Naive thymus-derived CD4-positive, alpha-beta T cell (primary cell): ENCODE measurements around the gene ZDHHC16. TPM values are rescaled to one million over a fixed set of nuclear protein-coding genes. Genes with fewer than 3 reads are reported as not detected.

ENCODE experiments used
- ATAC-seq: fragments of 150-1000 bp; cut with Tn5 transposase; 2 replicates; pipeline ENCODE4 v1.10.0; 2021; ENCODE audit warnings: mild to moderate bottlenecking, moderate library complexity
- CTCF ChIA-PET: fragments of 350-600 bp; sonication (Branson Sonifier 250); formaldehyde crosslinking; loops from one replicate; lab custom pipeline; 2021; ENCODE audit warnings: antibody characterized with exemption; lab: Charles Lee
- POLR2A ChIA-PET: fragments of 350-600 bp; sonication (Branson Sonifier 250); formaldehyde crosslinking; loops from one replicate; lab custom pipeline; 2021; ENCODE audit warnings: antibody characterized with exemption, inconsistent platforms; lab: Charles Lee
- DNase-seq, 9 donors: peaks; one replicate each; pipeline versions ENCODE4 v3.0.0 to v3.0.0-alpha.2; 2020 to 2022; ENCODE audit warnings: mixed read lengths in 1 of 9
- H3K27ac ChIP-seq: one replicate; pipeline ENCODE4 v1.7.0; 2013; ENCODE audit warnings: mild to moderate bottlenecking, low read depth, low read length, moderate library complexity
- H3K27me3 ChIP-seq, 2 donors: one replicate each; pipeline ENCODE4 v1.7.0; 2013; ENCODE audit warnings: low read length in 2 of 2, mild to moderate bottlenecking in 2 of 2, moderate library complexity in 2 of 2; ENCODE audit not compliant: control insufficient read depth in 2 of 2, insufficient read depth in 2 of 2
- H3K36me3 ChIP-seq, 3 experiments: 1 replicate in 2 of 3; 2 replicates in 1 of 3; pipeline ENCODE4 v1.7.0; 2013; ENCODE audit warnings: low read length in 3 of 3, mild to moderate bottlenecking in 3 of 3, moderate library complexity in 1 of 3; ENCODE audit not compliant: insufficient read depth in 3 of 3, control insufficient read depth in 2 of 3
- H3K4me1 ChIP-seq, 2 donors: one replicate each; pipeline ENCODE4 v1.7.0; 2013; ENCODE audit warnings: low read length in 2 of 2, mild to moderate bottlenecking in 2 of 2, moderate library complexity in 1 of 2; ENCODE audit not compliant: control insufficient read depth in 2 of 2, insufficient read depth in 2 of 2
- H3K4me3 ChIP-seq: 2 replicates; pipeline ENCODE4 v1.7.0; 2013; ENCODE audit warnings: mild to moderate bottlenecking, low read length
- H3K9me3 ChIP-seq, 3 experiments: 1 replicate in 2 of 3; 2 replicates in 1 of 3; pipeline ENCODE4 v1.7.0; 2013; ENCODE audit warnings: low read length in 3 of 3; ENCODE audit not compliant: control insufficient read depth in 2 of 3
- H3K27ac Mint-ChIP-seq, 9 donors: one replicate each; pipeline ENCODE4 v1.8.0; 2020 to 2022; ENCODE audit warnings: mixed read lengths in 9 of 9, mild to moderate bottlenecking in 8 of 9, moderate library complexity in 5 of 9, inconsistent platforms in 2 of 9
- H3K27me3 Mint-ChIP-seq, 5 donors: one replicate each; pipeline ENCODE4 v1.8.0; 2021 to 2022; ENCODE audit warnings: mixed read lengths in 5 of 5, mild to moderate bottlenecking in 1 of 5
- H3K36me3 Mint-ChIP-seq, 5 donors: one replicate each; pipeline ENCODE4 v1.8.0; 2020 to 2022; ENCODE audit warnings: mixed read lengths in 5 of 5, mild to moderate bottlenecking in 3 of 5, inconsistent platforms in 1 of 5
- H3K4me1 Mint-ChIP-seq, 7 donors: one replicate each; pipeline ENCODE4 v1.8.0; 2020 to 2022; ENCODE audit warnings: mixed read lengths in 7 of 7, mild to moderate bottlenecking in 3 of 7, inconsistent platforms in 1 of 7
- H3K4me3 Mint-ChIP-seq, 10 donors: one replicate each; pipeline ENCODE4 v1.8.0; 2020 to 2022; ENCODE audit warnings: mild to moderate bottlenecking in 10 of 10, mixed read lengths in 10 of 10, moderate library complexity in 6 of 10, inconsistent platforms in 2 of 10
- H3K9me3 Mint-ChIP-seq, 11 donors: one replicate each; pipeline ENCODE4 v1.8.0; 2020 to 2022; ENCODE audit warnings: mixed read lengths in 11 of 11, mild to moderate bottlenecking in 4 of 11, inconsistent platforms in 1 of 11, moderate library complexity in 1 of 11
- intact Hi-C, 2 donors: fragments of 100-400 bp; cut with micrococcal nuclease; formaldehyde crosslinking; loops; one replicate each; pipeline ENCODE4 v1.15.1; 2023
- polyA plus RNA-seq, 2 donors: library from polyadenylated mRNA; unstranded; fragments of 300-500 nt; fragmentation: Illumina TruSeq; gene quantifications; one replicate each; pipeline ENCODE4 v1.2.3, GENCODE V29; 2021
- total RNA-seq, 6 experiments: library from RNA in 5 of 6; stranded (reverse) in 5 of 6; gene quantifications; 1 replicate in 5 of 6; 2 replicates in 1 of 6; pipeline ENCODE4 v1.2.3 and lab custom pipeline; 2021 to 2026

Gene ZDHHC16
- total and polyA plus RNA-seq, 7 experiments from 2014 or later, result 13.2 to 38.8 (median 26.8) TPM

GRCh38 chr10:97502916-97503315, 56.9 kb downstream of the ZDHHC16 start:
- Histone ChIP-seq H3K9me3 (no peaks in the 10 kb centered on the region), H3K4me3 (no peak overlapping the region), H3K27me3 (no peaks in the 10 kb centered on the region), H3K36me3 (peaks cover 0 to 5% (median 0%) of the 10 kb centered on the region in 3 experiments), H3K4me1 (peaks cover 2 to 9% of the 10 kb centered on the region in 2 donors), H3K27ac (no peak overlapping the region)
- Mint-ChIP-seq H3K9me3 (no peaks in the 10 kb centered on the region), H3K36me3 (no peaks in the 10 kb centered on the region), H3K27ac (no peak overlapping the region), H3K27me3 (peaks cover 0 to 44% (median 21%) of the 10 kb centered on the region in 5 donors), H3K4me1 (peaks cover 0 to 18% (median 11%) of the 10 kb centered on the region in 7 donors), H3K4me3 (no peak overlapping the region)
- ChIA-PET CTCF (no interaction called here), POLR2A (interaction anchor here (1.2 kb wide), 1 partner anchor 8 kb away, joined by 5 read pairs; no protein-coding TSS in a partner anchor)
- intact Hi-C loops, result no loop called here
- DNase-seq (no peak), ATAC-seq (no peak)

GRCh38 chr10:97503406-97503805, 57.4 kb downstream of the ZDHHC16 start:
- no peak overlapping the region for H3K27ac Mint-ChIP-seq
- Histone ChIP-seq H3K27ac (no peak overlapping the region), H3K27me3 (no peaks in the 10 kb centered on the region), H3K4me3 (no peak overlapping the region), H3K36me3 (peaks cover 0 to 5% (median 0%) of the 10 kb centered on the region in 3 experiments), H3K4me1 (peaks cover 2 to 9% of the 10 kb centered on the region in 2 donors), H3K9me3 (no peaks in the 10 kb centered on the region)
- H3K9me3 Mint-ChIP-seq, result no peaks in the 10 kb centered on the region
- CTCF ChIA-PET, result no interaction called here
- no peak overlapping the region for H3K4me3 Mint-ChIP-seq
- peaks cover 0 to 44% (median 21%) of the 10 kb centered on the region in 5 donors for H3K27me3 Mint-ChIP-seq
- no peak for DNase-seq
- no peak for ATAC-seq
- POLR2A ChIA-PET, result interaction anchor here (0.6 to 1.2 kb wide), 2 partner anchors 9 to 30 kb away, joined by 3 to 5 read pairs; no protein-coding TSS in a partner anchor
- no peaks in the 10 kb centered on the region for H3K36me3 Mint-ChIP-seq
- intact Hi-C loops, result no loop called here
- peaks cover 0 to 16% (median 9%) of the 10 kb centered on the region in 7 donors for H3K4me1 Mint-ChIP-seq

DNA sequence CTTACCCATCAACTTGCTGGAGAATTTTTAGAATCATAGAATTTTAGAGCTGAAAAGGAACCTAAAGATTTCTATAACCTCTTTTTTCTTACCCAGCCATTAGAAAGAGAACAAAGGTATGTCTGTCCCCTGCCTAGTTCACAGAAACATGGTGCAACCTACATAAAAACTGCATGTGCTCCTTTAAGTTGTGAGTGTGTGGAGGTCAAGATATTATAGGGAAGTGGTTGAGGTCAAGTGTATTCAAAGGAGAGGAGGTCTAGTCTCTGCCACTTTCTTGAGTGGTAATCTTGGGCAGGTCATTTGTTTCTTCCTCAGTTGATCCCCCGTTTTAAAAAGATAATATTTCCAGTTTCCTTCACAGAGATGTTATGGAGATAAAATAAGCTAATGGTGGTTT, 59.2 kb downstream of the ZDHHC16 start:
- Mint-ChIP-seq H3K27ac (no peak overlapping the region), H3K9me3 (no peaks in the 10 kb centered on the region), H3K4me3 (no peak overlapping the region), H3K4me1 (peaks cover 0 to 11% (median 8%) of the 10 kb centered on the region in 7 donors), H3K36me3 (no peaks in the 10 kb centered on the region), H3K27me3 (peaks cover 0 to 38% (median 18%) of the 10 kb centered on the region in 5 donors)
- intact Hi-C loops, result no loop called here
- peaks cover 0 to under 1% of the 10 kb centered on the region in 2 donors for H3K4me1 ChIP-seq
- H3K4me3 ChIP-seq, result no peak overlapping the region
- ChIA-PET POLR2A (interaction anchor here (1.6 kb wide), 1 partner anchor 8 kb away, joined by 3 read pairs; no protein-coding TSS in a partner anchor), CTCF (no interaction called here)
- no peaks in the 10 kb centered on the region for H3K27me3 ChIP-seq
- no peak for ATAC-seq
- H3K36me3 ChIP-seq, result no peaks in the 10 kb centered on the region
- no peak overlapping the region for H3K27ac ChIP-seq
- DNase-seq, result no peak
- H3K9me3 ChIP-seq, result no peaks in the 10 kb centered on the region

DNA sequence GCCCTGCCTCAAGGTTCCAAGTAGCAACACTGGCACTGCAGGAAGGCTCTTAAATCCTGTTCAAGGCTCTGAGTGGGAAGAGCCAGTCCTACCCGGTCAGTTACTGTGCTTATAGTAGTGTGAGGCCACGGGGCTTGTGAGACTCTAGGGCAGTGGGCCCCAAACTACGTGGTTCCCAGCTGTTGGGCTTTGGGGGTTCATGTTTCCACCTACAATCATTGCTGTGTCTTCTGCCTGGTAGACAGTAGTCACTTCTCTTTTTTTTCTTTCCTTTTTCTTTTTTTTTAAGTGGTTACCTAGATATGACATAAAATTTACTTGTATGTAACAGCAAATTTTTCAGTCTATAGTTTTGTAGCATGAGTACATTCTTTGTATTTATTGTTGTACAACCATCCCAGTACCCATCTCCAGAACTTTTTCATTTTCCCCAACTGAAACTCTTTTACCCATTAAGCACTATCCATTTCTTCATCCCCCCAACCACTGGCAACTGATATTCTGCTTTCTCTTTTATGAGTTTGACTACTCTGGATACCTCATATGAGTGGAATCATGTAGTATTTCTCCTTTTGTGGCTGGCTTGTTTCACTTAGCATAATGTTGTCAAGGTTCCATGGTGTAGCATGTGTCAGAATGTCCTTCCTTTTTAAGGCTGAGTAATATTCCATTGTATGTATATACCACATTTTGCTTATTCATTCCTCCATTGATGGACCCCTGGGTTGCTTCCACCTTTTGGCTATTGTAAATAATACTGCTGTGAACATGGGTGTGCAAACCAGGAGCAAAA, 60.4 kb downstream of the ZDHHC16 start:
- no peaks in the 10 kb centered on the region for H3K36me3 ChIP-seq
- intact Hi-C loops, result no loop called here
- ATAC-seq (no peak), DNase-seq (no peak)
- no peaks in the 10 kb centered on the region for H3K9me3 Mint-ChIP-seq
- no peaks in the 10 kb centered on the region for H3K36me3 Mint-ChIP-seq
- H3K4me1 ChIP-seq, result no peaks in the 10 kb centered on the region
- H3K4me3 ChIP-seq, result no peak overlapping the region
- H3K27me3 Mint-ChIP-seq, result peaks cover 0 to 25% (median 7%) of the 10 kb centered on the region in 5 donors
- H3K27me3 ChIP-seq, result no peaks in the 10 kb centered on the region
- H3K27ac Mint-ChIP-seq, result no peak overlapping the region
- peaks cover 0 to 2% (median 0%) of the 10 kb centered on the region in 7 donors for H3K4me1 Mint-ChIP-seq
- POLR2A ChIA-PET, result no interaction called here
- CTCF ChIA-PET, result no interaction called here
- no peaks in the 10 kb centered on the region for H3K9me3 ChIP-seq
- no peak overlapping the region for H3K4me3 Mint-ChIP-seq
- H3K27ac ChIP-seq, result no peak overlapping the region

Other genes starting within 250 kb of the ZDHHC16 start
- gene ARHGAP19, start 153.5 kb upstream of the ZDHHC16 start, total RNA-seq, result 10 to 100 TPM; 12.8 to 40.1 (median 16.1) TPM
- gene ARHGAP19, start 153.5 kb upstream of the ZDHHC16 start, polyA plus RNA-seq, result 1 to 10 TPM; 5.7 to 6.5 TPM
- gene FRAT1, start 126.9 kb upstream of the ZDHHC16 start, total RNA-seq, result 10 to 100 TPM in 4 of 5 experiments, 1 to 10 TPM in 1; 5.3 to 41.0 (median 21.8) TPM
- gene FRAT1, start 126.9 kb upstream of the ZDHHC16 start, polyA plus RNA-seq, result 10 to 100 TPM in 1 of 2 donors, 1 to 10 TPM in 1; 4.4 to 12.1 TPM
- gene FRAT2, start 111.4 kb upstream of the ZDHHC16 start, total RNA-seq, result 10 to 100 TPM in 4 of 5 experiments, 1 to 10 TPM in 1; 9.3 to 39.7 (median 29.8) TPM
- gene FRAT2, start 111.4 kb upstream of the ZDHHC16 start, polyA plus RNA-seq, result 10 to 100 TPM in 1 of 2 donors, 1 to 10 TPM in 1; 9.3 to 16.9 TPM
- 100 to 1,000 TPM in 1 of 5 experiments, 10 to 100 TPM in 4; 22.0 to 197 (median 32.3) TPM for gene RRP12, start 44.8 kb upstream of the ZDHHC16 start, total RNA-seq
- gene RRP12, start 44.8 kb upstream of the ZDHHC16 start, polyA plus RNA-seq, result 10 to 100 TPM; 10.6 to 13.4 TPM
- gene PGAM1, start 20.0 kb upstream of the ZDHHC16 start, total RNA-seq, result 100 to 1,000 TPM in 2 of 5 experiments, 10 to 100 TPM in 3; 58.5 to 536 (median 69.8) TPM
- gene PGAM1, start 20.0 kb upstream of the ZDHHC16 start, polyA plus RNA-seq, result 100 to 1,000 TPM; 172 to 204 TPM
- gene EXOSC1, start 169 bp upstream of the ZDHHC16 start, total RNA-seq, result 10 to 100 TPM; 32.6 to 65.4 (median 53.2) TPM
- 10 to 100 TPM; 69.7 to 80.3 TPM for gene EXOSC1, start 169 bp upstream of the ZDHHC16 start, polyA plus RNA-seq
- gene MMS19, start 52.2 kb downstream of the ZDHHC16 start, total RNA-seq, result 100 to 1,000 TPM in 2 of 5 experiments, 10 to 100 TPM in 3; 68.7 to 113 (median 87.9) TPM
- gene MMS19, start 52.2 kb downstream of the ZDHHC16 start, polyA plus RNA-seq, result 10 to 100 TPM; 37.4 to 59.0 TPM
- 1 to 10 TPM in 4 of 5 experiments, under 1 TPM in 1; 0.94 to 4.2 (median 2.1) TPM for gene UBTD1, start 52.7 kb downstream of the ZDHHC16 start, total RNA-seq
- gene UBTD1, start 52.7 kb downstream of the ZDHHC16 start, polyA plus RNA-seq, result 1 to 10 TPM; 1.2 to 2.9 TPM
- under 1 TPM in 1 of 5 experiments, not detected in 4; 0.22 TPM for gene ANKRD2, start 126.6 kb downstream of the ZDHHC16 start, total RNA-seq
- gene ANKRD2, start 126.6 kb downstream of the ZDHHC16 start, polyA plus RNA-seq, result not detected
- not detected for gene HOGA1, start 138.2 kb downstream of the ZDHHC16 start, total RNA-seq
- gene HOGA1, start 138.2 kb downstream of the ZDHHC16 start, polyA plus RNA-seq, result not detected
- gene C10orf62, start 143.5 kb downstream of the ZDHHC16 start, total RNA-seq, result not detected
- not detected for gene C10orf62, start 143.5 kb downstream of the ZDHHC16 start, polyA plus RNA-seq
- 1 to 10 TPM in 4 of 5 experiments, under 1 TPM in 1; 0.78 to 4.1 (median 1.5) TPM for gene MORN4, start 187.3 kb downstream of the ZDHHC16 start, total RNA-seq
- 1 to 10 TPM; 1.3 to 5.9 TPM for gene MORN4, start 187.3 kb downstream of the ZDHHC16 start, polyA plus RNA-seq
- gene PI4K2A, start 194.5 kb downstream of the ZDHHC16 start, total RNA-seq, result 10 to 100 TPM in 4 of 5 experiments, 1 to 10 TPM in 1; 9.0 to 33.8 (median 11.0) TPM
- gene PI4K2A, start 194.5 kb downstream of the ZDHHC16 start, polyA plus RNA-seq, result 1 to 10 TPM; 5.5 to 8.7 TPM
- 10 to 100 TPM in 1 of 5 experiments, 1 to 10 TPM in 3, under 1 TPM in 1; 0.65 to 10.6 (median 2.5) TPM for gene AVPI1, start 241.1 kb downstream of the ZDHHC16 start, total RNA-seq
- gene AVPI1, start 241.1 kb downstream of the ZDHHC16 start, polyA plus RNA-seq, result 1 to 10 TPM; 1.4 to 1.9 TPM